ENCODE results near the gene GLT8D2. TPM values are rescaled to one million over a fixed set of nuclear protein-coding genes. Genes with fewer than 3 reads are reported as not detected.

The GLT8D2 gene
- polyA plus RNA-seq, 3 donors = not detected

DNA sequence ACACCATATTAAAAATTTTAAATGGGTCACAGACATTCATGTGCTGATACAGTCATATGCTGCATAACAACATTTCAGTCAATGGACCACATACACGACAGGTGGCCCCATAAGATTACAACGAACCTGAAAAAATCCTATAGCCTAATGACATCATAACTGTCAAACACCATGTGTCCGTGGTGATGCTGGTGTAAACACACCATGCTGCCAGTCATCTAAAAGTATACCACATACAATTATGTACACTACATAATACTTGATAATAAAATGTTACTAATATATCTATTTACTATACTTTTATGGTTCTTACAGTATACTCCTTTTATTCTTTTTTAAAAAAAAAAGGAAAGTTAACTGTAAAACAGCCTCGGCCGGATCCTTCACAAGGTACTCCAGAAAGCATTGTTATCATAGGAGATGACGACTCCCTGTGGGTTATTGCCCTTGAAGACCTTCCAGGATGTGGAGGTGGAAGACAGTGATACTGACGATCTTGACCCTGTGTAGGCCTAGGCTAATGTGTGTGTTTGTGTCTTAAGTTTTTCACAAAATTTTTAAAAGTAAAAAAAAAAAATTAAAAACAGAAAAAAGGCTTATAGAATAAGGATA is 89.3 kb downstream of the GLT8D2 start:
- Histone ChIP-seq H2AFZ (ENCODE audit: insufficient read depth, low read depth, low read length, poor library complexity, severe bottlenecking) (no peak overlapping the region), H3K9me3 (replicated peaks in 1 of 2; ENCODE audit: control insufficient read depth in 1 of 2, insufficient read depth in 1 of 2, low read length in 2 of 2) (no peaks in the 10 kb centered on the region), H3K27me3 (ENCODE audit: control insufficient read depth in 2 of 2, insufficient read depth in 2 of 2, low read length in 2 of 2) (no peaks in the 10 kb centered on the region), H3K4me2 (replicated peaks; ENCODE audit: extremely low read depth, low read length, poor library complexity, severe bottlenecking) (no peak overlapping the region), H3K27ac (ENCODE audit: low read depth in 1 of 2, low read length in 2 of 2) (no peak overlapping the region), H4K20me1 (ENCODE audit: insufficient read depth, low read length) (no peaks in the 10 kb centered on the region), H3K79me2 (ENCODE audit: insufficient read depth, low read length) (peaks cover 27% of the 10 kb centered on the region), H3K4me1 (ENCODE audit: control insufficient read depth in 1 of 2, insufficient read depth in 2 of 2, low read length in 2 of 2) (peaks cover 22 to 28% of the 10 kb centered on the region in 2 donors), H3K9ac (ENCODE audit: insufficient read depth, low read length, poor library complexity, severe bottlenecking) (no peak overlapping the region), H3K4me3 (replicated peaks in 1 of 3; ENCODE audit: low read depth in 2 of 3, low read length in 3 of 3) (no peak overlapping the region), H3K36me3 (replicated peaks in 1 of 2; ENCODE audit: control insufficient read depth in 1 of 2, insufficient read depth in 2 of 2, low read length in 2 of 2) (no peaks in the 10 kb centered on the region)
- H3K4me3 Mint-ChIP-seq = no peak overlapping the region
- peaks cover 21% of the 10 kb centered on the region for H3K4me1 Mint-ChIP-seq
- H3K27me3 Mint-ChIP-seq (ENCODE audit: low read depth in 3 of 3) = peaks cover 0 to 4% (median 2%) of the 10 kb centered on the region in 3 donors
- no peak for TF ChIP-seq CTCF (IDR thresholded peaks at IDR 0.05)
- no peak overlapping the region for H3K27ac Mint-ChIP-seq
- H3K9me3 Mint-ChIP-seq = peaks cover 0 to under 1% (median 0%) of the 10 kb centered on the region in 7 donors
- intact Hi-C loops (cut with micrococcal nuclease) = loop anchor here in 1 of 2 donors (10.0 kb wide), 1 partner anchor 1154 kb away; no protein-coding TSS in a partner anchor
- DNase-seq = no peak
- H3K36me3 Mint-ChIP-seq = no peaks in the 10 kb centered on the region
- no CpG with 5 or more reads among the region's 7 CpGs for WGBS (ENCODE audit: insufficient coverage)

DNA sequence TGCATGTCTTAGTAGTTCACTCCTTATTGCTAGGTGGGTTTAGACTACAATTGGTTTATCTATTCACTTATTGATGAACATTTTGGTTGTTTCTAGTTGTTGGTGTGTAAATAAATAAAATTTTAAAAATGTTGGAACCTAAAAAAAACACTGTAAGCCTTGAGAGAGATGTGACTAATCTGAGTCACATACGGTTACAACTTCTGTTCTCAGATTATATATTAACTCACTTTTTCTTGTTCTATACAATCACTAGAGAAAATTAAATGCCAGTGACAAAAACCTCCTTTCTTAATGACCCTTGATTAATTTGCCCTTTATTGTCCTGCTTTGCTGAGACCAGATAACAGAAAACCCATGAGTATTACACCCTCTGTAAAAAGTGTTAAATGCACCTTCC is 91.4 kb downstream of the GLT8D2 start:
- H3K4me3 Mint-ChIP-seq = no peak overlapping the region
- intact Hi-C loops (cut with micrococcal nuclease) = loop anchor here (10.0 kb wide), 2 partner anchors 1156 to 1176 kb away; no protein-coding TSS in a partner anchor
- Histone ChIP-seq H3K9me3 (replicated peaks in 1 of 2; ENCODE audit: control insufficient read depth in 1 of 2, insufficient read depth in 1 of 2, low read length in 2 of 2) (no peaks in the 10 kb centered on the region), H3K4me2 (replicated peaks; ENCODE audit: extremely low read depth, low read length, poor library complexity, severe bottlenecking) (no peak overlapping the region), H3K79me2 (ENCODE audit: insufficient read depth, low read length) (peaks cover 15% of the 10 kb centered on the region), H3K36me3 (replicated peaks in 1 of 2; ENCODE audit: control insufficient read depth in 1 of 2, insufficient read depth in 2 of 2, low read length in 2 of 2) (peaks cover 5 to 9% of the 10 kb centered on the region in 2 donors), H3K27me3 (ENCODE audit: control insufficient read depth in 2 of 2, insufficient read depth in 2 of 2, low read length in 2 of 2) (no peaks in the 10 kb centered on the region), H3K9ac (ENCODE audit: insufficient read depth, low read length, poor library complexity, severe bottlenecking) (no peak overlapping the region), H3K4me3 (replicated peaks in 1 of 3; ENCODE audit: low read depth in 2 of 3, low read length in 3 of 3) (no peak overlapping the region), H4K20me1 (ENCODE audit: insufficient read depth, low read length) (no peaks in the 10 kb centered on the region), H2AFZ (ENCODE audit: insufficient read depth, low read depth, low read length, poor library complexity, severe bottlenecking) (no peak overlapping the region), H3K27ac (ENCODE audit: low read depth in 1 of 2, low read length in 2 of 2) (no peak overlapping the region), H3K4me1 (ENCODE audit: control insufficient read depth in 1 of 2, insufficient read depth in 2 of 2, low read length in 2 of 2) (peaks cover 13 to 18% of the 10 kb centered on the region in 2 donors)
- H3K36me3 Mint-ChIP-seq = peaks cover 5 to 11% of the 10 kb centered on the region in 2 donors
- DNase-seq = no peak
- TF ChIP-seq CTCF (IDR thresholded peaks at IDR 0.05) = no peak
- no peaks in the 10 kb centered on the region for H3K9me3 Mint-ChIP-seq
- H3K27me3 Mint-ChIP-seq (ENCODE audit: low read depth in 3 of 3) = peaks cover 0 to 4% (median 2%) of the 10 kb centered on the region in 3 donors
- H3K27ac Mint-ChIP-seq = no peak overlapping the region
- peaks cover 15% of the 10 kb centered on the region for H3K4me1 Mint-ChIP-seq
- no CpG with 5 or more reads among the region's 1 CpG for WGBS (ENCODE audit: insufficient coverage)

Data from CD14-positive monocyte (primary cell).